CD1c-positive myeloid dendritic cell (primary cell): ENCODE results near the gene FLOT2.
"Not testable (repeated sequence)": the region's sequence is repeated elsewhere in the genome, so short reads cannot be mapped to it uniquely, and the experiment has no call there.

Experiments
- DNase-seq: peaks from one replicate; pipeline ENCODE4 v3.0.0-alpha.2; 2016; ENCODE audit errors: extremely low spot score

Gene FLOT2, protein sequence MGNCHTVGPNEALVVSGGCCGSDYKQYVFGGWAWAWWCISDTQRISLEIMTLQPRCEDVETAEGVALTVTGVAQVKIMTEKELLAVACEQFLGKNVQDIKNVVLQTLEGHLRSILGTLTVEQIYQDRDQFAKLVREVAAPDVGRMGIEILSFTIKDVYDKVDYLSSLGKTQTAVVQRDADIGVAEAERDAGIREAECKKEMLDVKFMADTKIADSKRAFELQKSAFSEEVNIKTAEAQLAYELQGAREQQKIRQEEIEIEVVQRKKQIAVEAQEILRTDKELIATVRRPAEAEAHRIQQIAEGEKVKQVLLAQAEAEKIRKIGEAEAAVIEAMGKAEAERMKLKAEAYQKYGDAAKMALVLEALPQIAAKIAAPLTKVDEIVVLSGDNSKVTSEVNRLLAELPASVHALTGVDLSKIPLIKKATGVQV

DNA sequence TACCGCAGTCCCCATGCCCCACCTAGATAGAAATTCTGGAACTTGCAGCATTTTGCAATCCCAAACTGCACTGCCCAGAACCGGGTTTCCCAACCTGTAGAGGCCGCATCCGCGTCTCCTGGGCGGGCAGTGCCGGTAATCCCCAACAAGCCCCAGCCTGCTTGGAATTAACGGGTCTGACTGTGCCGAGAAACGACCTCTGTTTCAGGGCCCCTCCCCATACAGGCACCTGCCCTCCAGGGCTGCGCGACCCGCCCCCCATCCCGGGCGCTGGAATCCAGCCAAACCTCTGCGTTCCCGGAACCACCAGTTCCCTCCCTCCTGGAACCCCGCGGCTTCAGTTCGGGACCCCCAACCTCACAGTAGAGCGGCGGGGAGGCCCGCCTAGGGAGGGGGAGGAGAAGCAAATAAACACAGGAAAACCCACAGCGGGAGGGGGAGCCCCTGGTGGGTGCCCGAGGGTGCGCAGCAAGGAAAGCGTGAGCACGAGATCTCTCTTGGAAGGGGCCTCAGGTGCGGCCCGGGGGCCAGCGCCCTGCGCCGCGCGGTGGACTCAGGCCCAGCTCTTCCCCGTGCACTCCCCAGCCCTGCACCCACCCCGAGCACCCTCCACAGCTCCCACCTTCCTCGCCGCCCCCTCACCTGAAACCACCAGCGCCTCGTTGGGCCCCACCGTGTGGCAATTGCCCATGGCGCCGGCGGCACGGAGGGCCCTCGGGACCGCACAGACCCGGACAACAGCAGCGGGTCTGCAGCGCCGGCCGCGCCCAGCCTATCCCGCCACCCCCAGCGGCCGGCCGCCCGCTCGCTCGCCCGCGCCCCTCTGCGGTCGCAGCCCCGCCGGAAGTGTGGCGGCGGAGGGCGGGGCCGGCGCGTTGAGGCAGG, at the start of gene FLOT2:
FLOT2 (minus strand) TSS at position 850 of the 885 bp plus-strand sequence; CDS start at position 691, 159 bp downstream.
- peak; percentile 66 for DNase-seq

DNA sequence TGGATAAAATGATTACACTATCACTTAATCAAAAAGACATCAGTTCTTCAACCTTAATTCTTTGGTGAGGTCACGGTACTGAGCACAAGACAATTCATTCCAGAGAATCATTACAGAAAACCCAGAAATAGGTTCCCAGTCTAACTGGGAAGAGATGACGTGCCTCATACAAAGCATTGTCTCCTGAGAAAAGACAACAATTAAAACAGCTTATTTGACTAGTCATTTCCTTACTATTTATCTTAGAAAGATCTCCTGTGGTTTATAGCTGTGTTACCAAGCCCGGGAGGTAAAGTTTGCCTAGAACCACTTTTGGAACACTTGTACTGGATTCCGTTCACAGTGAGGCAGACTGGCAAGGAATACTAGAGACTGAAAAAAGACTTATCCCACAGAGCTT, 48.7 kb upstream of the FLOT2 start:
- no peak for DNase-seq

DNA sequence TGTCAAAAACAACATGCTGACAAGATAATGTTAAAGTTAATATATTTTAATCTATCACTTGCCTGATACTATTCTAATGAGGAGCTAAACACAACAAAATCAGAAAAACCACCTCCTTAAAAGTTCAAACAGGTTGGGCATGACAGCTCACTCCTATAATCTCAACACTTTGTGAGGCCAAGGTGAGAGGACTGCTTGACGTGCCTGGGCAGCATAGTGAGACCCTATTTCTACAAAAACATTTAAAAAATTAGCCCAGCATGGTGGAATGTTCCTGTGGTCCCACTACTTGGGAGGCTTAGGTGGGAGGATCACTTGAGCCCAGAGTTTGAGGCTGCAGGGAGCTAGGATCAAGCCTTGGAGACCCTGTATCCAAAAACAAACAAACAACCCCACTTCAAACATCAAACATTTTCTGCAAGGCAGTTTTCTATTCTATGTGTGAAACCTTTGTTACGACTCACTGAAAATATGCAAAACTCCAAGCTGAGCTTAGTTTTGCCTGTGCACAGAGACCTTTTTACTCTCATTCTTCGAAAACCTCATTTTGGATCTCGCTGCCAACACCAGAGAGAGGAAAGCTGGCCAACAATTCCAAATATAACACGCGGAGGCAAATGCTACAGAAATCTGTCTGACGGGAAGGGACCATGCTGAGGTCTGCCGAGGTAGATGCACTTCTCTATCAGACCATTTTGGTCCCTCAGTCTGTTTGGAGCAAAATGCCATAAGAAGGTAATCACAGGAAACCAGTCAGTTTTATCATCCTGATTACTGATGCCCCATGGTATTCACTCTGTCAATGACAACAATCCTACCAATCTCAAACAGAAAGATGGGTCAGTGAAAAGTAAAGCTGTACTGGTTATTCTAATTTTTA, 47.6 kb upstream of the FLOT2 start:
- DNase-seq, result no peak

DNA sequence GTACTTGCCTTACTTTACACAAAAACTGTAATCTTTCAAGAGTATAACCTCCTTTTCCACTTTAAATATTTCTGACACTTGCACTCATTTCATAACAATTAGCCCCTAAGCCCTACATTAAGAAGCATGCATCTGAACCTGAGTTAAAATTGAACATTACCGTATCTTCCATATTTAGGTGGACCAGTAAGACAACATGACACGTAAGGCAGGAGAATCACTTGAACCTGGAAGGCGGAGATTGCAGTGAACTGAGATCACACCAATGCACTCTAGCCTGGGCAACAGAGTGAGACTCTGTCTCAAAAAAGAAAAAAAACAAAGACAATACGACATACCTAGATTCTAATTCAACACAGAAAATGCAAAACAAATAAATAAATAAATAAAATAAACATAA, 46.8 kb upstream of the FLOT2 start:
- DNase-seq, result no peak

DNA sequence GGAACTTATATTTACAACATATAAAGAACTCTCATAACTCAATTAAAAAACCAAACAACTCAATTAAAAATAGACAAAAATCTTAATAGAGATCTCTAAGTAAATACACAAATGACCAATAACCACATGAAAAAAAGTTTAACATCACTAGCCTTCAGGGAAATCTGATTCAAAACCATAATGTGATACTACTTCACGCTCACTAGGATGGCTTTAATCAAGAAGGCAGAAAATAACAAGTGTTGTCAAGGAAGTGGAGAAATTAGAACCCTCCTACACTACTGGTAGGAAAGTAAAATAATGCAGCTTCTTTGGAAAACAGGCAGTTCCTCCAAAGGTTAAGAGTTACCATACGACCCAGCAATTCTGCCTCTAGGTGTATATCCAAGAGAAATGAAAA, 45.4 kb upstream of the FLOT2 start:
- DNase-seq, result no peak

DNA sequence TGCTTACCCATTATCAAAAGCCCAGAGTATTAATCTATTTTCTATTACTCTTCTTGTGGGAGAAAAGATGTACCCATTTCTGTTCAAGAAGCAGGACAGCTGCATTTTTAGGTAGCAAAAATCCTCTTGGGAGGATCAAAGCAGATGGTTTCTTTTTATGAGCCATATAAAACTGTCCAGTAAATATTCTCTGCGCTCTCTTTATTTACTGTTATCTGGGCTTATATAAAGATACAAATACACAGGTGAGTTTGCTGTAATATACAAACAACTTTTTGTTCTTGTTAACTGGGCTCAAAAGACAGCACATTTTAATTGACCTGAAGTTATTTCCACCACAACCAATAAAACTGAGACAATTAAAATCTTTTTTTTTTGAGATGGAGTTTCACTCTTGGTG, 43.7 kb upstream of the FLOT2 start:
- no peak for DNase-seq

DNA sequence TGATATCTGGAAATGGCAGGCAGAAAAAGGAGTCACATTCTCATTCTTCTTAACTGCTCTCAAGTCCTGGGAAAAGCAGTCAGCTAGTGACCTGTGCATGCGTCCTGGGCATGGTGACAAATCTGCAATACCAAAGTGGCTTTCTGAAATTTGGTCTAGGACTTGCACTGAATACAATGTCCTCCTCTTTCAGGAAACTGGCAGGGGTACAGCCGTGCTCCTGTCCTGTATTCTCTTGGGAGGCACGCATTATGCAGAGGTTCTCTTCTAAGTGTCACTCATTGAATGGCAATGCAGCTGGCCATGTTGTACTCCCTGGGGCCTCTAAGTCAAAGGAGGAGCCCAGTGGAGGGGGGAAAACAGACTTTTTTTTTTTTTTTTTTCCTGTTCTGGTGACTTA, 43.1 kb upstream of the FLOT2 start:
- no peak for DNase-seq

DNA sequence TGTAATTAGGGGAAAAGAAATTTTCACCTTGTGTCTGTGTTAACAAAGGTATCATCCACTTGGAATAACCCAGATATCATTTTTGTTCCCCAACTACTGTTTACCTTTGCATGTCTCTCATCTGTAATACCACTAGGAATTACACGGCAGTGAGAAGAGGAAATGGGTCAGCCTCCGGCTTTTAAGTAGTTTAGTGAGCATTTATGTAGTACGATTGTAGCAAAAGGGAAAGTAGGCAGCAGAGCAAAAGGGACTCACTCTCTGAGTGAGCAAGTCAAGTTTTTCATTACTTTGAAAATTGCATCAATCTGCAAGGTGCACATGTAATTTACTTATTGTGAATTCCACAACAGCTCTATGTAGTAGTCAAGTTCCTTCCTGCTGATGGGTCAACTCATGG, 42.6 kb upstream of the FLOT2 start:
- DNase-seq, result no peak

DNA sequence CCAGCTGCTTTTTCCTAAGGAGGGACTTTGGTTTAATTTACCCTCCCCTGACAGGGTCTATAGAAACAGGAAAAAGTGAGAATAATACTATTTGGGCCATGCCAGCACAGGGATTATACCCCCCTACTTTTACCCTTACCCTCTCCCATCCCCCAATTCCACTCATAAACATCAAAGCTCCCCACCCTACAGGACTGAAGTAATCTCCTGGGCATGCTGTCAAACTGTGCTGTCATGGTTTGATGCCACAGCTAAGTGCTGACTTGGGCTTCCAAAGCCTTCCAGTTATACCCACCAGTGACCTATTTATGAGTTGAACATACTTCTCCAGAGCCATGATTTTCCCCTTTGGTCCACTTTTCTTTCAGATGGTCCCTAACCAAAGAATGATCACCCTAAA, 41.0 kb upstream of the FLOT2 start:
- DNase-seq, result no peak

DNA sequence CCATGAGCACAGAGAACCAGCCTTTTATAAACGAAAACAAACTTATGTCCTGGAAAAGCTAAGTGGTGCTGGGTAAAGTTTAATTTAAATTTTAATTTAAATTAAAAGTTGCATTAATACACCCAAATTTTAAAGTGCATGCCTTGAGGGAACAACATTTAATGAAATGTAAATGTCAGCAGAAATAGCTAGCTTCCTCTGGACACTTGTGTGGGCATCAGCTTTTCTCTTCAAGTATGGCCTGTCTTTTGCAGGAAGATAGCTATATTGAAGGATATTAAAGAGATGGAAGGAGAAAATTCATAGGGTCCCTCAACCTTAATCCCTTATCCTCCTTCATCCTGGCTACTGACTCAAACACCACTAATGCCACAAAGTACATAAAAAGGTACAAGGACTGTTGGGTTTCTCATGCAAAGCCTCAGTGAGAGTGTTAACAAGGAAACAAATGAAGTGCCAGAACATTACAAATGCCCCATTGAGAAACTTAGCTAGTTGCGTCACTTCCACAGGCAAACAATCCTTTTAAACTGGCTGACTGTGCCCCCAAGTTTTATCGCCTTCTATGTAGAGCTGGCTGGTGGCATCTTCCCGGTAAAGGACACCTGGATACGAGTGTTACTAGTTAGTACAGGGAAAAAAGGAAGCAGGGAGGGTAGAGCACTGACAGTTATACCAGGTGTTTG, 39.7 kb upstream of the FLOT2 start:
- DNase-seq, result peak; percentile 53

DNA sequence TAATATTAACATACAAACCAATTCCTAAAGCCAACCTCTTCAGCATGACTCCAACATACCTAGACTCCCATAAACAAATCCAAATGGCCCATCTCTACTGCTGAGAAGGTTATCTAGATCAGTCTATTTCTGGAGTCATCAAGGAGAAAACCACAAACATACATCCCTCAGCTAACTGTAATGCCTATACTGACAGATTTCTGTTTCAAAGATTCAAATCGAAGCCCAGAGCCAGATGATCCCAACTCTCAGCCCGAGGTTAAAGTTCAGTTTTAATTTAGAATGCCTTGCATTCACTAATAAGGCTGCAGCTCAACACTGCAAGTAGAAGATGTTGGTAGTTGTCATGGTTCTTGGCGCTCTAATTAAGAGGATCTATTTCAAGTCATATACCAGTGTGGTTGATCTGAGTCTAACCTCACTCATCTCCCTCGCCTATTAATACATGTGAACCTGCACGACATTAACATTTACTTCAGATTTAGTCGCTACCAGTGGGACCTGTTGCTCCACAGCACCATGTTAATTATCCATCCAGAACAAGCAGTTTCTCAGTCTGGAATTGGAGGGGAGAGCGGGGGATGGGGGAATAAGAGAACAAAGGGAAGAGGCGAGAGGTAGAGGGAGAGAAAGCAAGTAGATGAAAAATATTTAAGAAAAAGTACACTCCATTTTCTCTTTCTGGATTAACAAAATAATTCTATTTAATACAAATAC, 38.4 kb upstream of the FLOT2 start:
- no peak for DNase-seq

DNA sequence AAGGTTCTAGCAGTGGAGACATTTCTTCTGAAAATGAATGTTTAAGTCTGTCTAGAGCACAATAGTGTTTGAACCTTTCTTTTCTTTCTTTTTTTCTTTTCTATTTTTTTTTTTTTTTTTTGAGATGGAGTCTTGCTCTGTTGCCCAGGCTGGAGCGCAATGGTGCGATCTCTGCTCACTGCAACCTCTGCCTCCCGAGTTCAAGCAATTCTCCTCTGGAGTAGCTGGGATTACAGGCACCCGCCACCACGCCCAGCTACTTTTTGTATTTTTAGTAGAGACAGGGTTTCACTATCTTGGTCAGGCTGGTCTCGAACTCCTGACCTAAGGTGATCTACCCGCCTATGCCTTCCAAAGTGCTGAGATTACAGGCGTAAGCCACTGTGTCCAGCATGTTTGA, 37.0 kb upstream of the FLOT2 start:
- DNase-seq, result not testable (repeated sequence)

DNA sequence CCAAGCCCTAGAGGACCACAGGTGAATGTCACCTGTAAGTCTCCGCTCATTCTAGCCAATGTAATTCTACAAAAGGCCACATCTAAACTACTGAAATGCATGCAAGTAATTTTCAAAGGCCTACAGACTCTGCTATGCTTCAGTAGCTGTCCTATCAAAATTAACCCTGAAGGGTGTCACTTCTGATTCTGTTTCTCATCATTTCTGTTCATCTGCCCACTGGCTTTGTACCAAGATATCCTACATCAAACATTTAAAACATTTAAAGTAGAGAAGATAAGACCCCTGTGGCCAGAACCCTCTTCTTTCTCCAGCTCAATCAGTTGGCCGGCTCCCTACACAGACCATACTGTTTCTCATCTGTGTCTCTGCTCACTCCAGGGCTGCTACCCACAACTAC, 32.3 kb upstream of the FLOT2 start:
- DNase-seq, result no peak

DNA sequence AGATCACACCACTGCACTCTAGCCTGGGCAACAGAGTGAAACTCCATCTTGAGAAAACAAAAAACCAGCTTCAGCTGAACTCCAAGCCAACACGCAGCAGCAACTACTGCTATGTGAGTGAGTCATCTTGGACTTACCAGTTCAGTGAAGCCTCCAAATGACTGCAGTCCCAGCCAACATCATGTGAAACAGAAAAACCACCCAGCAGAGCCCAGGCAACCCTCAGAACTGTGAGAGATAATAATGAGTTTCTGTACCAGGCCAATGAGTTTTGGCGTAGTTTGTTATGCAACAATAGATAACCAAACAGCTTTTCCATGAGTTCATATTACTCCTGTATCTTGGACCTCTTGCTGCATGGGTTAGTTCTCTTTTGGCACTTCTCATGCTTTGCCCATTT, 30.5 kb upstream of the FLOT2 start:
- no peak for DNase-seq

DNA sequence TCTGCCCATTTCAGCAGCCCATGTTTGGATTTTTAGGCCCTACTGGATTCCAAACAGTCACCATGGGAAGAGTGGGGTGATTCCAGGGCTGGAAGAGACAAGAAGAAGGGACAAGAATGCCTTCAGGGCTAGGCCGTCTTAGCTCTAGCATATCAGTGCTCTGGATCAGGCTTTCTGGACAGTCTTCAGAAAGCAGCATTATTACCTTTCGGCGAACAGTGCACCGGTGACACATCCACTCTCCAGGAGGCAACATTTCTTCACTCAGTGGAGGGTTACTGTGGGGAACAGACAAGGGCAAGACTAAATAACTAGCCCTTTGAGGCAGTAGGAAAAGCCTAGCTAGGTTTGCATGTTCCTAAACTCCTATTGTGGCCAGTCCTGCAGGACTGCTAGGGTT, 29.3 kb upstream of the FLOT2 start:
- DNase-seq, result no peak

DNA sequence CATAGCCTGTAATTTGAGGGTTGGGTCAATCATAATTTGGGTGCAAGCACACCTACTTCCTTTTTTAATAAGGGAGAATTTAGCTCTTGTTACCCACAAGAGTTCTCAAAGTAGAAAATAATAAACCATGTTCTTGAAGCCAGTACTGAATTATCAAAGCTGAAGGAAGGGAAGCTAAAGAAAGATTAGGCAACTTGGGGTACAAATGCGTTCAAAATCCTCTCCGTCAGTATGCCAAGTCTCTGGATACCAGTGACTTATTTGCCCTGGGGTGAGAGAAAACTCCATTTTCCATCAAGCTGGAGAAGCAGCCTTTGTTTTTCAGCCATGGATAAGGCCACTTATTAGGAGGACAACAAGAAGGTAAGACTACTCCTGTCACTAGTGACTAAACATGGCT, 28.8 kb upstream of the FLOT2 start:
- no peak for DNase-seq

DNA sequence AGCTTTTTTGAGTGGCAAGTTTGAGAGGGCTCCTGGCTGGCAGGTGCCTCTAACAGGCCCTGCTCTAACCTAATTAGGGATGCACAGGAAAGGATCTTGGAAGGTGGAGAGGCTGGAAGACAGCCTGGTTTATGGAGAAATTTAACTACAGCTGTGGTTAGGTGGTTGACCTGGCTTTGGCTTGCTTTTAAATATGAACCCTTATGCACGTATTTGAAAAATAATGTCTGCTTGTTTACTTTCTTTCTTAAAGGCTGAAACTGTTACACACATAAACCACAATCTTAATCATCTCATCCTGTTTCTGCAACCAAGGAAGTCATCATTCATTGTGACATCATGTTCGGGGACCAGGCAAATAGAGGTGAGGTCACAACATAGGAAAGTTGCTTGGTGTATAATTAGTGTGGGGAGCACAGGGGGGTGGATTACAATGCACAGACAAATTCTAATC, 28.4 kb upstream of the FLOT2 start:
- DNase-seq, result peak; percentile 75

DNA sequence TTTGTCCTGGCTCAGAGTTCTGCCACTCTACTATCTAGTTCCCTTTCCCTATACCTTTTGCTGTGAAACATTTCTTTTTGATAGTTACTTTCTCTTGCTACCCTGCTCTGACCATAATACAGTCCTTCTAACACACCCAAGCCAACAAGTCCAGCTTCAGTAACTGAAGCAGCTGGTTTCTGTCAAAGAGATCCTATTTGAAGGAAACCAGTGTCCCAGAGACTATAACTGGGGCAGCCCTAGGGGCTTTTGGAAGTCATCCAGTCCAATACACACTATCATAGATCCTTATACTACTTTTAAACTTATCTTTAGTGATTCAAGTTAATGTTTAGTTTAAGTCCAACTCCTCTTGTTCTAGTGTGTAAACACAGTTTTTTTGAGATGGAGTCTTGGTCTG, 22.7 kb upstream of the FLOT2 start:
- DNase-seq, result no peak

DNA sequence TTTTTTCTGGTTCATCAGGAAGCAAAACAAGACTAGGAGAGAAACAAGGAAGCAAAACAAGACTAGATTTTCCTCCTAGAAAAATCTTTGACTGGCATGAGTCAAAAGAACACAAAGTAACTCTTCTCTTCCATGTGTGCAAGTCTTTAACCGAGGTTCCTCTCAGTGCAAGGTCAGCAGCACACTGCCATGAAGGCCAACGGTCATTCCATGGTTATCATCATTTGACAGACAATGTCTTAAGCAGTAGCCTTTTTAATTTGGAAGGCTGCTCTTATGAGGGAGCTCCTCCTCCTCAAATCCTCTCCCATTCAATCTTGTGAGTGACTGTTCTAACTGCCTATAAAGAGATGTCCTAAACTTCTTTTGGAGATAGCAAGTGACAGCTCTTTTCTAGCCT, 20.8 kb upstream of the FLOT2 start:
- no peak for DNase-seq

DNA sequence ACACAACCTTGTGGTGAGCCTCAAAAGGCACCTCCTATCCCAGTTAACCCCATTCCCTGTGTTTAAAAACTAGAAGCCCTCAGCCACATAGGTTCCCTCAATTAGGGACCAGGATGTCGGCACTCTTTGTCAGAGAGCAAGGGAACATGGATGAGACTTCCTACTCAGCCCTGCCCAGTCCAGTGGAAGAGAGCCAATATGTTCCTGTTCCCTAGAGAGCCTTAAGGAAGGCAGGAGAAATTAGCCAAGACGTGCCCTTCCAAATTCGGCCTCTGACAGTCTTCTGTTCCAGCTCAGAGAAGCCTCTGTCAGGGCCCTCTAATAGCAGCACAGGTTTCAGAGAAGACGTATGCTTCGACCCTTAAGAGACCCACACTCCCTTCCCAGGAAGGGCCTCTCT, 19.9 kb upstream of the FLOT2 start:
- DNase-seq, result no peak

DNA sequence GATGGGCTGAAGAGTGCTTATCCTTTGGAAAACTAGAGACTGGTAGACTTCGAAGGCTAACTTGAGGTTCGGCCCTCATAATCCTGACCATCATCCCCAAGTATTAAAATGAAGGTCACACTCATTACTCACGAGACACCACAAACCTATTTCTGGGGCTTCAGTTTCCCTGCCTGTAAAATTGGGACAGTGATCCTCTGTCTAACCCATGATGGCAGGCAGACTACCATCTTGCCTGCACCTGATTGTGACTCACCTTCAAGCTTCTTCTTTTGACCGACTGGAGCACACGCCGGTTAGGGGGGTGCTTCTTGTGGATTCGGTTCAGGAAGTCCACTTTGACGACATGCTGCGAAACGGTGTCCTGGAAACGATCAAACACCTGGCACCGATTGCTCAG, 19.5 kb upstream of the FLOT2 start:
- DNase-seq, result no peak
